ENCODE results near the gene SH3PXD2A.

Gene SH3PXD2A

GRCh38 chr10:103756277-103756869 is 99.0 kb downstream of the SH3PXD2A start:
- no peak overlapping the region for H3K27ac ChIP-seq (ENCODE audit: extremely low read depth, low read depth, low read length)
- POLR2A ChIA-PET: no interaction called here

More at GRCh38 chr10:103756277-103756869, 99.0 kb downstream of the SH3PXD2A start:
- H3K4me1 ChIP-seq (ENCODE audit: control insufficient read depth, insufficient read depth, low read length): peaks cover 14% of the 10 kb centered on the region; the same call in 1 of the 2 replicates
- TF ChIP-seq ZNF223 (tag by site-specific recombination; IDR thresholded peaks at IDR 0.05) (no peak), ZNF18 (tag by site-specific recombination; IDR thresholded peaks at IDR 0.05) (no peak), ZNF580 (tag by site-specific recombination; IDR thresholded peaks at IDR 0.05) (no peak), ZNF558 (tag by site-specific recombination; IDR thresholded peaks at IDR 0.05) (no peak), ZNF274 (IDR thresholded peaks at IDR 0.05; ENCODE audit: low read length) (no peak), ZNF274 (tag by site-specific recombination; IDR thresholded peaks at IDR 0.05; ENCODE audit: borderline replicate concordance) (no peak), ZBTB20 (tag by site-specific recombination; IDR thresholded peaks at IDR 0.05) (no peak), ZNF324 (tag by site-specific recombination; IDR thresholded peaks at IDR 0.05) (no peak), ZNF398 (tag by site-specific recombination; IDR thresholded peaks at IDR 0.05) (no peak), ZNF473 (tag by site-specific recombination; IDR thresholded peaks at IDR 0.05) (no peak), ZNF776 (tag by site-specific recombination; IDR thresholded peaks at IDR 0.05; ENCODE audit: borderline replicate concordance) (no peak), ZSCAN5A (tag by site-specific recombination; IDR thresholded peaks at IDR 0.05) (no peak), ZNF513 (tag by site-specific recombination; IDR thresholded peaks at IDR 0.05) (no peak), ZNF341 (tag by site-specific recombination; IDR thresholded peaks at IDR 0.05; ENCODE audit: low read depth) (no peak), ZBTB11 (tag by site-specific recombination; conservative IDR thresholded peaks at IDR 0.05; ENCODE audit: low read depth) (no peak), ATF2 (tag by site-specific recombination; IDR thresholded peaks at IDR 0.05; ENCODE audit: low read depth) (no peak), ZNF26 (tag by site-specific recombination; IDR thresholded peaks at IDR 0.05) (no peak), ZNF37A (tag by site-specific recombination; IDR thresholded peaks at IDR 0.05) (no peak), ZNF843 (tag by site-specific recombination; IDR thresholded peaks at IDR 0.05) (no peak), ZNF433 (tag by site-specific recombination; IDR thresholded peaks at IDR 0.05; ENCODE audit: low read depth) (no peak)
- CTCF ChIA-PET: interaction anchor here (1.5 kb wide), 1 partner anchor 9 kb away, joined by 4 read pairs; no protein-coding TSS in a partner anchor
- H3K4me3 ChIP-seq (ENCODE audit: low read depth, low read length): no peak overlapping the region
- H3K36me3 ChIP-seq (ENCODE audit: control insufficient read depth in 2 of 2, insufficient read depth in 1 of 2, low read length in 2 of 2): no peaks in the 10 kb centered on the region
- no peaks in the 10 kb centered on the region for H3K9me3 ChIP-seq (ENCODE audit: control insufficient read depth, insufficient read depth, low read depth, low read length)
